GM12892 (cell line): ENCODE results near the gene MRPL44.

Experiments
- POLR2A ChIP-seq: IDR thresholded peaks from 2 replicates; pipeline ENCODE4 v1.6.1; 2011; ENCODE audit warnings: low read depth, low read length, control low read depth
- POLR2AphosphoS5 ChIP-seq: IDR thresholded peaks from 2 replicates; pipeline ENCODE4 v1.6.1; 2011; ENCODE audit warnings: low read depth, low read length, control low read depth

DNA sequence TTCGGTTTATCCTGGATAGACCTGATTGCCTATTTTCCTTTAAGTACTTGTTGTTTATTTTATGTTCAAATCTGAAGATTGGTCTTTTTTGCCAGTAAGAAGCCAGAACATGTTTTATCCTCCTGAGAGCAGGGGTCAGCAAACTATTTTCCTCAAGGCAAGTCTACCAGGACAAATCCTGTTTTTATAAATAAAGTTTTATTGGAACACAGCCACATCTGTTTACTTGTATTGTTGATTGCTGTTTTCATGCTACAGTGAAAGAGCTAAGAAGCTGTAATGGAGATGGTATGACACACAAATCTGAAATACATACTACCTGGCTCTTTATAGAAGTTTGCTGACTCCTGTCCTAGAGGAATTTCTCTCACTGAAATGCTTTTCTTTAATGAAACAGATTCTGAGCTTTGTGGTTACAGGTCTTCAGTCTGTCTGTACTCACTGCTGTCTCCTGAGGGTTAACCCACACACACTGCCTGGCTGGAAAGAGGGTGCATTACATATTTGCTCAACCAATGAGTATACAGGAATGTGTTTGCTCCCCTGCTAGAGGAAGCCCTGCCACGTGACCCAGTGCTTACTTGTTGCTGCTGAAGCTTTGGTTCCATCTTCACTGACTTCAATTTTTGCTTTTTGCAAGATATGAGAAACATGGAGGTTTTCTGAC is 22.6 kb downstream of the MRPL44 start:
- TF ChIP-seq POLR2AphosphoS5 = no peak
- TF ChIP-seq POLR2A = no peak
